WTC11 (cell line): ENCODE data around the gene CHRNB4.

Experiments used
- ARID4B ChIP-seq: sonication (generic); formaldehyde crosslinking; IDR thresholded peaks from 2 replicates; pipeline ENCODE4 v1.8.0; 2023; ENCODE audit warnings: missing genetic modification reagents, mild to moderate bottlenecking, borderline replicate concordance
- CBFB ChIP-seq: sonication (generic); formaldehyde crosslinking; IDR thresholded peaks from 2 replicates; pipeline ENCODE4 v1.8.1; 2022; ENCODE audit warnings: mild to moderate bottlenecking, low read depth, missing genetic modification reagents
- ETV6 ChIP-seq: sonication (generic); formaldehyde crosslinking; IDR thresholded peaks from 2 replicates; pipeline ENCODE4 v1.8.1; 2022; ENCODE audit warnings: mild to moderate bottlenecking, missing genetic modification reagents
- FOXJ3 ChIP-seq: sonication (generic); formaldehyde crosslinking; IDR thresholded peaks from 2 replicates; pipeline ENCODE4 v1.9.0; 2021; ENCODE audit warnings: missing genetic modification reagents, mild to moderate bottlenecking, borderline replicate concordance
- IRF2 ChIP-seq: sonication (generic); formaldehyde crosslinking; IDR thresholded peaks from 2 replicates; pipeline ENCODE4 v1.8.0; 2022; ENCODE audit warnings: low read depth, missing genetic modification reagents, borderline replicate concordance
- NR2C2 ChIP-seq: sonication (generic); formaldehyde crosslinking; IDR thresholded peaks from 2 replicates; pipeline ENCODE4 v1.8.0; 2022; ENCODE audit warnings: mild to moderate bottlenecking, missing genetic modification reagents
- ZNF121 ChIP-seq: sonication (generic); formaldehyde crosslinking; IDR thresholded peaks from 2 replicates; pipeline ENCODE4 v1.8.0; 2023; ENCODE audit warnings: missing genetic modification reagents
- TF ChIP-seq, protein P1 (sequence below): fragments of 200-600 bp; IDR thresholded peaks from 2 replicates; pipeline ENCODE4 v1.8.0; 2022; ENCODE audit warnings: antibody characterized with exemption

GRCh38 chr15:78620527-78621421, 20.2 kb downstream of the CHRNB4 start, which contains the start of gene CHRNA3:
- TF ChIP-seq, protein P1, sequence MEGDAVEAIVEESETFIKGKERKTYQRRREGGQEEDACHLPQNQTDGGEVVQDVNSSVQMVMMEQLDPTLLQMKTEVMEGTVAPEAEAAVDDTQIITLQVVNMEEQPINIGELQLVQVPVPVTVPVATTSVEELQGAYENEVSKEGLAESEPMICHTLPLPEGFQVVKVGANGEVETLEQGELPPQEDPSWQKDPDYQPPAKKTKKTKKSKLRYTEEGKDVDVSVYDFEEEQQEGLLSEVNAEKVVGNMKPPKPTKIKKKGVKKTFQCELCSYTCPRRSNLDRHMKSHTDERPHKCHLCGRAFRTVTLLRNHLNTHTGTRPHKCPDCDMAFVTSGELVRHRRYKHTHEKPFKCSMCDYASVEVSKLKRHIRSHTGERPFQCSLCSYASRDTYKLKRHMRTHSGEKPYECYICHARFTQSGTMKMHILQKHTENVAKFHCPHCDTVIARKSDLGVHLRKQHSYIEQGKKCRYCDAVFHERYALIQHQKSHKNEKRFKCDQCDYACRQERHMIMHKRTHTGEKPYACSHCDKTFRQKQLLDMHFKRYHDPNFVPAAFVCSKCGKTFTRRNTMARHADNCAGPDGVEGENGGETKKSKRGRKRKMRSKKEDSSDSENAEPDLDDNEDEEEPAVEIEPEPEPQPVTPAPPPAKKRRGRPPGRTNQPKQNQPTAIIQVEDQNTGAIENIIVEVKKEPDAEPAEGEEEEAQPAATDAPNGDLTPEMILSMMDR, result no peak
- TF ChIP-seq CBFB (CRISPR knock-in tag) (no peak), ETV6 (0 out of 2 replicates have a peak, but pooled peaks have one; percentile 17), FOXJ3 (CRISPR knock-in tag) (no peak), ARID4B (CRISPR knock-in tag) (no peak), NR2C2 (CRISPR knock-in tag) (no peak), IRF2 (CRISPR knock-in tag) (no peak), ZNF121 (CRISPR knock-in tag) (no peak)
